Fibroblast of skin of left biceps (primary cell): ENCODE results near the gene ZNF24.

Experiments
- DNase-seq, 2 experiments: peaks; one replicate each; pipeline ENCODE4 v3.0.0-alpha.2; 2013; ENCODE audit warnings: low read depth in 2 of 2

The ZNF24 gene

DNA sequence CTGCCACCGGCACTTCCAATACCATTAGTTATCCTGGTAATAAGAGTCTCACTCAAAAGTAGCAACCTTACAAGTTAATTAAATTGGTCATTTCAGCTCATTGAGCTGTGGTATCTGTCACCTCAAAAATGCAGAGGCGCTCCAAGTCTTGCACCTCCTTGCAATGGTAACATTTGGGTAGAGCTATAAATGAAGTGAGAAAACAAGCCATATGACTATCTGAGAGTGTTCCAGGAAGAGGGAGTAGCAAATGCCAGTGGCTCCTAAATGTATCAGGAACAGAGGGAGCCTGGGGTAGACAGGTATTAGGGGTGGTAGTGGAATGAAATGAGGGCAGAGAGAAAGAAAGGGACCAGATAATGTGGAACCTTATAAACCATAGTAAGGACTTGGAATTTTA, 48.2 kb downstream of the ZNF24 start:
- no peak for DNase-seq

DNA sequence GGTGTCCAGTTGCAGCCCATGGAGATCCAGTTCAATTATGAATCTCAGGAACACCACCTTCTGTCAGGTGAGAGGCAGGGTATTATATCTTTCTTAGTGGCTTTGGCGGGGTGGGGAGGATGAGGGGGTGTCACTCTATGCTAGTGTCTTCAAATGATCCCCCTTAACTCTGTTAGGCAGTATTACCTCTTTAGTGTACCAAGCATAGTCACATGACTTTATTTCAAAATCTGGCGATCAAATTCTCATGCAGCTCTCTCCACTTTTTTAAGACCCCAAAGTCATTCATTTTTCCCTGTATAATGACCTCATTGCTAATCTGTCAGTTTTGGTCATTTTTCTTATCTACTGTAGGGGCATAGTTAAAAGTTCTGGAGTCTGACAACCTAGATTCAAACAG, 53.1 kb downstream of the ZNF24 start:
- DNase-seq = no peak

DNA sequence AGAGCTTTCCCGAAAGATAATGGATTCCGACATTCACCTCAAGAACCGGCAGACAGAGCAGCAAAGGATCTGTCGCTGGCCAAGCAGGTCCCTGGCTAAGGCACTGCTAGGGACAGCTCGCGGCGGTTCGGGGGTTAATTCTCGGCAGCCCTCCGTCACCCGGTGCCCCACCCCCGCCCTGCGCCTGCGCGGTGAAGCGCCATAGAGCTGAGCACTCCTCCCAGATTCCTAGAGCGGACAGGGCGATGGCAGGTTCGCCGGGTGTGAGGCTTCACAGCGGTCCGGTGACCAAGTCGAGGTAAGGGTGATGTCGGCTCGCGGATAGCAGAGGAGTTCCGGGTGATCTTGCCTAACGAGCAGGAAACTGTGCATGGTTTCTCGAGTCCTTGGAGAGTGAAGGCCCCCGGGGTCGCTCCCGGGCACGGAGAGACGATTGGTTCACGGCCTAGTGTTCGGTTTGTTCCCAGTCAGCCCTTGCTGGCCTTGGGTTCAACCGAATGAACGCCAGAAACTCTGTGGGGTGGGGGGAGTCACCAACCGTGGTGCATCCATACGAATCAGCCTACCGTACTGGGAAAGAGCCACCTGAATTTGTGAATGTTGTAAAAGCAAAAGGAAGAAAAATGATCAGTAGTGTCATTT, 54.0 kb downstream of the ZNF24 start, which contains the start of gene ZSCAN30:
TSS of gene ZSCAN30 (minus strand) at position 136 of the 642 bp plus-strand sequence. CDS start 25,877 bp downstream, outside the sequence.
- DNase-seq = peak; percentile 79 to 84

DNA sequence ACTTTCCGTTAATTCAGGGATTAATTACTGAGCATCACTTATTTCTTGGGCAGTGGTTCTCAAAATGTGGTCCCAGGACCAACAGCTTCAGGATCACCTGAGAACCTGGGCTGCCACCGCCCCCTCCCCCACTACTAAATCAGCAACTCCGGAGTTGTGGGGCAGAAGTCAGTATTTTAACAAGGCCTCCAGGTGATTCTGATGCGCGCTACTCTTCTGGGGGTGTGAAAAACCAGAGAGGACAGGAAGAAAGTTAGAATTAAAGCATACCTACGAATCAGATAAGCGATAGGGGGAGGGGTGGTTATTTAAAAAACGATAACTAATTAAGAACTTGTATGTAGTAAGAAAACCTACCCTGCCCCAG, 54.5 kb downstream of the ZNF24 start:
- no peak for DNase-seq

DNA sequence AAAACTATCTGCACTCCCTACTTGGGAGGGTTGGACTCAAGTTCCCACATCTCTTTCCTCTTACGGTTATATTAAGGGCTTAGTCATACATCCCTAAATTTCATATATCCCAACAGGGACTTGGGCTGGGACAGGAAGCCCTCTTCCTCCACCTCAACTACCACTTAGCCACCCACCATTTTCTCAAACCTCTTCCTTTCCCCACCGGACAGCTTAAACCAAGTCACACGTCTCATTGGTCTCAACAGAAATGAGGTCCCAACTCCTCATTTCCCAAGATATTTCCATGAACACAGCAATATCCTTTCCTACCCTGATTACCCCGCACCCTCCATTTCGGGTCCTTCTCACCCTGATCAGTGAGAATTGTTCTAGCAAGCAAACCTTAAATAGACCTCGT, 54.9 kb downstream of the ZNF24 start:
- no peak for DNase-seq

DNA sequence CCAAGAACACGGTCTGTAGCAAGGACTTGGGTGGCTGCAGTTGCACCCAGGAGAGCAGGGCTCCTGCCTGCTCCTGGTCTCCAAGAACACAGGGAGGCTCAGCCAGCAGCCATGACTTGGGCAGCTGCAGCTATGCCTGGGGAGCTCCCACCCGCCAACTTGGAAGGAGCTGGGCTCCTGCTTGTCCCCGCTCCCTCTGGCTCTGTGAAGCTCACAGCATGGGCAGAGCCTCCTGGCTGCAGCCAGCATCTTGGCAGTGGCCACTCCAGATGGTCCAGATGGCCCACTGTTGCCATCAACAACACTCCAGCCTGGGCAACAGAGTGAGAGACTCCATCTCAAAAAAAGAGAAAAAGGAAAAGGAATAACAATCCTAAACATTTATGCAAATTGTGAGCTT, 59.4 kb downstream of the ZNF24 start:
- DNase-seq = no peak

DNA sequence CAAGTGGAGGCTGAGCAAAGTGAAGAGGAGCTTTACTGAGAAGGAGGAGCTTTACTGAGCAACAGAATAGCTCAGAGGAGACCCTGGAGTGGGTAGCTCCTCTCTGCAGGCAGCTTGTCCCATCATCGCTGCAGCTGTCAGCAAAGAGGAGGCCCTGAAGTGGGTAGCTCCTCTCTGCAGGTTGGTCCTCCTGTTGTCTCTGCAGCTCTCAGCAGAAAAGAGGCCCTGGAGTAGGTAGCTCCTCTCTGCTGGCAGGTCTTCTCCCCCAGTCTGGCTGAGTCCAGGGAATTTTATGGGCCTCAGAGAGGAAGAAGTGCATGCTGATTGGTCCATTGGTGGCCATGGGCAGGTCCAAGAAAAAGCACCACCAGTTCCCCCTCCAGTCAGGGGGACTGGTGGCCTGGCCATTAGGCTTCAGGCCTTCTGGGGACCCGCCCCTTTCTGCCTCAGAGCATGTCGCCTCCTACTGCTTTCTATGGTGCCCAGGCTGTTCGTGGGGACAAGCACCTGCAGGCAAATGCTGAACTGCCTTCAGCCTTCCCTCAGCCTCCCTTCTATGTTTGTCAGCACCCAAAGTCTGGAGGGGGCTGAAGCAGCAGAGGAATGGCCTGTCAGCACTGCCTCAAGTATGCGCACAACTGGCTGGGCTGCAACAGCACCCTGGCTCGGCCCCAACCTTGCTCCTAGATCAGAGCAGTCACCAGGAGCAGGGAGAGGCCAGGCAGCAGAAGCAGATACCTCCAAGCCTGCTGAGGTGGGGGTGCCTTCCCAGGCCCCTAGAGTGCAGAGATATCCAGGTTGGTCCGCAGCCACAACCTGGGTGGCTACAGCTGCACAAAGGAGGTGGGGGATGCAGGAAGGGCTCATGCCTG, 60.1 kb downstream of the ZNF24 start:
- DNase-seq = no peak

DNA sequence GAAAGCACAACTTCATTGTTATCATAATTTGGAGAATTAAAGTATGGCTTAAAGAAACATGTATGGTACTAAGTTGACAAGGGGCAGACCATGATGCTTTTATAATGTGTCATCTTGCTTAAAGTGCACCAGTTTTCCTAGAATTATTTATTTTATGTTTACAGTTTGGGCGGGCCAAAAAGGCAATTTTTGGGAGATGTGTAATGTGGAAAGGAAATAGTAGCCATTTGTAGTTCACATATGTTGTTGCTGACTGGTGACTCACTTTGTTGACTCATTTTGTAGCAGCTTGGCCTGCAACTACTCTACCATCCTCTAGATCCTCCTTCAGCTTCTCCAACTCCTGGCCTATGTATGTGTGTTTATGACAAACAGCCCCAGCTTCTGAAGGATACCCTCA, 61.9 kb downstream of the ZNF24 start:
- peak; percentile 28 to 34 for DNase-seq
